ENCODE data around the gene SFT2D2.

Gene SFT2D2

DNA sequence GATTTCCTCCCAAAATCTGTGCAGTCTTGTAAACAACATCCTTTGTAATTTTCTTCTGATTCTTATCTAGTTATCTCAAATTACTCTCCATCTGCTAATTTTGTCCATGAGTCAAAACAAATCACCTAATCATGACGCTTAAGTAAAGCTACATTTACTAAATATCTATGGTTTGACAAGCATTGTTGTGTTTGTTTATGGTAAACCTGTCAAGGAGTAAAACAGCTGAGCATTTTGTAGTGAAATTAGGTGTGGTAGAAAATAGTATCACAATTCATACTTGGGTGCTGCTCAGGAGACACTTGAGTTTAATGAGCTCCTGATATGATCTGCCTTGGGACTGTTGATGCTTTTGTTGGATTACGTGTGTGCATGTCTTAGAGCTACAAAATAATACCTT, 35.4 kb upstream of the SFT2D2 start:
- DNase-seq (ENCODE audit: low read depth in 1 of 2, low spot score in 1 of 2) = no peak
- H3K27ac ChIP-seq (replicated peaks) = no peak overlapping the region
- TF ChIP-seq, protein P1, sequence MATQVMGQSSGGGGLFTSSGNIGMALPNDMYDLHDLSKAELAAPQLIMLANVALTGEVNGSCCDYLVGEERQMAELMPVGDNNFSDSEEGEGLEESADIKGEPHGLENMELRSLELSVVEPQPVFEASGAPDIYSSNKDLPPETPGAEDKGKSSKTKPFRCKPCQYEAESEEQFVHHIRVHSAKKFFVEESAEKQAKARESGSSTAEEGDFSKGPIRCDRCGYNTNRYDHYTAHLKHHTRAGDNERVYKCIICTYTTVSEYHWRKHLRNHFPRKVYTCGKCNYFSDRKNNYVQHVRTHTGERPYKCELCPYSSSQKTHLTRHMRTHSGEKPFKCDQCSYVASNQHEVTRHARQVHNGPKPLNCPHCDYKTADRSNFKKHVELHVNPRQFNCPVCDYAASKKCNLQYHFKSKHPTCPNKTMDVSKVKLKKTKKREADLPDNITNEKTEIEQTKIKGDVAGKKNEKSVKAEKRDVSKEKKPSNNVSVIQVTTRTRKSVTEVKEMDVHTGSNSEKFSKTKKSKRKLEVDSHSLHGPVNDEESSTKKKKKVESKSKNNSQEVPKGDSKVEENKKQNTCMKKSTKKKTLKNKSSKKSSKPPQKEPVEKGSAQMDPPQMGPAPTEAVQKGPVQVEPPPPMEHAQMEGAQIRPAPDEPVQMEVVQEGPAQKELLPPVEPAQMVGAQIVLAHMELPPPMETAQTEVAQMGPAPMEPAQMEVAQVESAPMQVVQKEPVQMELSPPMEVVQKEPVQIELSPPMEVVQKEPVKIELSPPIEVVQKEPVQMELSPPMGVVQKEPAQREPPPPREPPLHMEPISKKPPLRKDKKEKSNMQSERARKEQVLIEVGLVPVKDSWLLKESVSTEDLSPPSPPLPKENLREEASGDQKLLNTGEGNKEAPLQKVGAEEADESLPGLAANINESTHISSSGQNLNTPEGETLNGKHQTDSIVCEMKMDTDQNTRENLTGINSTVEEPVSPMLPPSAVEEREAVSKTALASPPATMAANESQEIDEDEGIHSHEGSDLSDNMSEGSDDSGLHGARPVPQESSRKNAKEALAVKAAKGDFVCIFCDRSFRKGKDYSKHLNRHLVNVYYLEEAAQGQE (IDR thresholded peaks at IDR 0.05; ENCODE audit: insufficient replicate concordance, low read depth) = no peak
- TF ChIP-seq SPI1 (IDR thresholded peaks at IDR 0.05; ENCODE audit: borderline replicate concordance, low read depth) (no peak), POLR2AphosphoS5 (IDR thresholded peaks at IDR 0.05; ENCODE audit: low read depth) (no peak), GABPA (IDR thresholded peaks at IDR 0.05; ENCODE audit: low read depth) (no peak)
- TF ChIP-seq, protein P2, sequence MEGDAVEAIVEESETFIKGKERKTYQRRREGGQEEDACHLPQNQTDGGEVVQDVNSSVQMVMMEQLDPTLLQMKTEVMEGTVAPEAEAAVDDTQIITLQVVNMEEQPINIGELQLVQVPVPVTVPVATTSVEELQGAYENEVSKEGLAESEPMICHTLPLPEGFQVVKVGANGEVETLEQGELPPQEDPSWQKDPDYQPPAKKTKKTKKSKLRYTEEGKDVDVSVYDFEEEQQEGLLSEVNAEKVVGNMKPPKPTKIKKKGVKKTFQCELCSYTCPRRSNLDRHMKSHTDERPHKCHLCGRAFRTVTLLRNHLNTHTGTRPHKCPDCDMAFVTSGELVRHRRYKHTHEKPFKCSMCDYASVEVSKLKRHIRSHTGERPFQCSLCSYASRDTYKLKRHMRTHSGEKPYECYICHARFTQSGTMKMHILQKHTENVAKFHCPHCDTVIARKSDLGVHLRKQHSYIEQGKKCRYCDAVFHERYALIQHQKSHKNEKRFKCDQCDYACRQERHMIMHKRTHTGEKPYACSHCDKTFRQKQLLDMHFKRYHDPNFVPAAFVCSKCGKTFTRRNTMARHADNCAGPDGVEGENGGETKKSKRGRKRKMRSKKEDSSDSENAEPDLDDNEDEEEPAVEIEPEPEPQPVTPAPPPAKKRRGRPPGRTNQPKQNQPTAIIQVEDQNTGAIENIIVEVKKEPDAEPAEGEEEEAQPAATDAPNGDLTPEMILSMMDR (IDR thresholded peaks at IDR 0.05; ENCODE audit: insufficient read depth, low read length) = no peak
- H3K4me3 ChIP-seq (replicated peaks; ENCODE audit: insufficient read depth, low read length) = no peak overlapping the region
- H3K27me3 ChIP-seq (ENCODE audit: insufficient read depth, poor library complexity, severe bottlenecking) = no peaks in the 10 kb centered on the region

DNA sequence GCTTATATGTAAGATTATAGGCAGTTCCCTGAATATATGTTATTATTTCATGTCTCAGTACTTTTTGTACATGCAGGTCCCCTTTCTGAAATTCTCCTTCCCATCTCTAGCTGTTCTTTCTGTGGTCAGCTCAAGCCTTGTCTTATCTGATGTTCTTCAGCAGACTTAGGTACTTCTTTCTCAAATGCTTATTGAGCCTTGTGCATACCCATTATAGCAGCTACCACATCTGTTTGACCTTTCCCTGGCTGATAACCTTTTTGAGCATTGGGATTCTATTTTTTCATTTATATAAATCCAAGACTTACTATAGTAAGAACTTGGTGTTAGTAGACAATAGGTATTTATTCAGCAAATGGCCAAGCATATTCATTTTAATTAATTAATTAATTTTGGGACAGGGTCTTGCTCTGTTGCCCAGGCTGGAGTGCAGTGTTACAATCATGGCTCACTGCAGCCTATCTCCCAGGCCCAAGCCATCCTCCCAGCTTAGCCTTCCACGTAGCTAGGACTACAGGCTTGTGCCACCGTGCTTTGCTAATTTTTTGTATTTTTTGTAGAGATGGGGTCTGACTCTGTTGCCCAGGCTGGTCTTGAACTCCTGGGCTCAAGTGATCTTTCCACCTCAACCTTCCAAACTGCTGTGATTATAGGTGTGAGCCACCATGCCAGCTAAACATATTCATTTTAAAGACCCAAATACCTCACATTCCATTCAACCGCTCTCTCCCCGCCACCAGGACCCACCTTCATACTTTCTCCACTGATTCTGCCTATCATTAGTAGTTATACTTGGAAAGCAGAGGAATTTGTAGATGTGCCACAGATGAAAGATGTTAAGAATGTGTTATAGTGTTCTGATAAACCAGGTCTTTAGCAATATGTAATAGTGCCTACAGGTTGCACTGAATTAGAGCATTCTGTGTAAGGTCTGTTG, 30.3 kb upstream of the SFT2D2 start:
- H3K4me3 ChIP-seq (replicated peaks; ENCODE audit: insufficient read depth, low read length) = no peak overlapping the region
- no peak for DNase-seq (ENCODE audit: low read depth in 1 of 2, low spot score in 1 of 2)
- H3K27ac ChIP-seq (replicated peaks) = no peak overlapping the region
- no peaks in the 10 kb centered on the region for H3K27me3 ChIP-seq (ENCODE audit: insufficient read depth, poor library complexity, severe bottlenecking)
- TF ChIP-seq, protein P1 (IDR thresholded peaks at IDR 0.05; ENCODE audit: insufficient replicate concordance, low read depth) = no peak
- TF ChIP-seq, protein P2 (IDR thresholded peaks at IDR 0.05; ENCODE audit: insufficient read depth, low read length) = no peak
- no peak for TF ChIP-seq GABPA (IDR thresholded peaks at IDR 0.05; ENCODE audit: low read depth)
- TF ChIP-seq SPI1 (IDR thresholded peaks at IDR 0.05; ENCODE audit: borderline replicate concordance, low read depth) = no peak
- no peak for TF ChIP-seq POLR2AphosphoS5 (IDR thresholded peaks at IDR 0.05; ENCODE audit: low read depth)

- H3K27ac ChIP-seq (replicated peaks) = no peak overlapping the region
- H3K4me3 ChIP-seq (replicated peaks; ENCODE audit: insufficient read depth, low read length) = no peak overlapping the region
- H3K27me3 ChIP-seq (ENCODE audit: insufficient read depth, poor library complexity, severe bottlenecking) = no peaks in the 10 kb centered on the region
- no peak for TF ChIP-seq SPI1 (IDR thresholded peaks at IDR 0.05; ENCODE audit: borderline replicate concordance, low read depth)
- TF ChIP-seq, protein P2 (IDR thresholded peaks at IDR 0.05; ENCODE audit: insufficient read depth, low read length) = no peak
- TF ChIP-seq POLR2AphosphoS5 (IDR thresholded peaks at IDR 0.05; ENCODE audit: low read depth) = no peak
- TF ChIP-seq GABPA (IDR thresholded peaks at IDR 0.05; ENCODE audit: low read depth) = no peak
- TF ChIP-seq, protein P1 (IDR thresholded peaks at IDR 0.05; ENCODE audit: insufficient replicate concordance, low read depth) = no peak
- no peak for DNase-seq (ENCODE audit: low read depth in 1 of 2, low spot score in 1 of 2)
Observed at GRCh38 chr1:168199056-168199455, 26.7 kb upstream of the SFT2D2 start.
